ENCODE data around the gene SHLD2.
"Not testable (repeated sequence)": the region's sequence is repeated elsewhere in the genome, so short reads cannot be mapped to it uniquely, and the experiment has no call there.

The SHLD2 gene

GRCh38 chr10:87149020-87149609, 54.1 kb downstream of the SHLD2 start:
- DNase-seq = not testable (repeated sequence)

- not testable (repeated sequence) for DNase-seq
These were observed 56.5 kb downstream of the SHLD2 start for GRCh38 chr10:87151516-87151915.

DNA sequence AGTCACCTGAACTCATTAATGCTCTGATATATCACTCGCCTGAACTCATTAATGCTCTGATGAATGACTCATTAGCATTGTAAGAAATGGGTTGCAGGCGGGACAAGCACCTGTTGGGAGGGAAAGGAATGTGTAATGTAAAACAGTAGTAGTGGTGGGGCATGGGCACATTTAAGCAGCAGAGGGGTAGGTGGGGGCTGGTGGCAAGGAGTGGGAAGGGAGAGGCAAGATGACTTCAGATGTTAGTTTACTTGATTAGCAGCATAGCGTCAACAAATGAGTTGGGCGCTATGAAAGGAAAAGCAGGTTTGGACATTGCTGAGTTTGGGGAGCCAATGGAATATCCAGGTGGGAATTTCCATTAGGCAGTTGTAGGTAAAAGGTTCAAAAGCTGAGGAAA, 61.8 kb downstream of the SHLD2 start:
- DNase-seq = not testable (repeated sequence)

GRCh38 chr10:87157821-87158220, 62.8 kb downstream of the SHLD2 start:
- DNase-seq = not testable (repeated sequence)

GRCh38 chr10:87162703-87163293, 67.8 kb downstream of the SHLD2 start:
- not testable (repeated sequence) for DNase-seq

GRCh38 chr10:87163414-87163813, 68.4 kb downstream of the SHLD2 start:
- not testable (repeated sequence) for DNase-seq

DNA sequence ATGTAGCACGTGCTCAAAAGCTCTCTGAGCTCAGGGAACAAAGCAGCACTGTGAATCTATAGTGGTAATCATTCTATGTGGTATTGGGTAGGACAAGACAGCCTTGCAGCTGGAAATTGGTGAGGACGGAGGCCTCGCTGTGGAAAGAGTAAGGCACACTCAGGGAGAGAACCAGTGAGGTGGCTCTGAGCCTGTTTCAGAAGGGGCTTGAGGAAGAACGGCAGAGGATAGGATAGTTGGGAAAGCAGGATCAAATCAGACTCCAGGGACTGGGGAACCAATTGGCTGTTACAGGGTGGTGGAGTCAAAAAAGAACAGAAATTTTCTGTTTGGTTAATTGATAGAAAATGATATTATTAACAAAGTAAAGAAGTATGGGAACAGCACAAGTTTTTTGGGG, 74.9 kb downstream of the SHLD2 start:
- not testable (repeated sequence) for DNase-seq

- not testable (repeated sequence) for DNase-seq
These were observed 75.7 kb downstream of the SHLD2 start for GRCh38 chr10:87170705-87171104.

DNA sequence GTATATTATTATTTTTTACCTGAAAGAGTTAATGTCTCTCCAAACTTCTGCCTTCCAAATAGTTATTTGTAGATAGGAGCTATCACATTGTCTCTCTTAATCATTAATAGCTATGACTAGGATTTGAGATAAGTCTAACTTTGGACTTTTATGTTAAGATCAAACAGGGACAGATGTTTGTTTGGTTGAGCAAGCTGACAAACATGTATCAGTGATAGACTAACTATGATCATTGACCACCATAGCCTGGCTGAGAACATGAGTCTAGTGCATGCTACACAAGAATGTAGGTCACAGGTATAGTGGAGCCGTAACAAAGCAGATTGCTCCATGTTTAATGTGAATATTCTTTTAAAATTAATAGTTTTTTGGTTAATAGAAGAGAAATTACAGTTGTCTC, 76.7 kb downstream of the SHLD2 start:
- not testable (repeated sequence) for DNase-seq

DNA sequence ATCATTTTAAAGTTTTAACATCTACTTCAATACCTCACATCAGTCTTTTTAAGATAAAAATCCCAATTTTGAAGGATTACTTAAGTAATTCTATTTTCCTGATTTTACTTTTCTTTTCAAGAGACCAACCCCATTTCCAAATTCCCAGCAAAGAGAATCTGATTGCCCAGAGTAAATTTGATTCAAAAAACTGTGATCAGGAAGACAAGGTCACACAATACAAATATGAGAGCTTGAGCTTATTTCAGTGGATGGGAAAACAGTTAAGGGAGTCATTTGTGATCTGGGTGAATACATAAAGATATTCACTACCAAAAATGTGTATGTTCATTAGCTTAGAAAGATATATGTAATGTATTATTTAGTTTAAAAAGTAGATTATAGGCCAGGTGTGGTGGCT, 77.2 kb downstream of the SHLD2 start:
- not testable (repeated sequence) for DNase-seq

GRCh38 chr10:87177587-87177986, 82.6 kb downstream of the SHLD2 start:
- not testable (repeated sequence) for DNase-seq

GRCh38 chr10:87184421-87184820, 89.4 kb downstream of the SHLD2 start:
- not testable (repeated sequence) for DNase-seq

DNA sequence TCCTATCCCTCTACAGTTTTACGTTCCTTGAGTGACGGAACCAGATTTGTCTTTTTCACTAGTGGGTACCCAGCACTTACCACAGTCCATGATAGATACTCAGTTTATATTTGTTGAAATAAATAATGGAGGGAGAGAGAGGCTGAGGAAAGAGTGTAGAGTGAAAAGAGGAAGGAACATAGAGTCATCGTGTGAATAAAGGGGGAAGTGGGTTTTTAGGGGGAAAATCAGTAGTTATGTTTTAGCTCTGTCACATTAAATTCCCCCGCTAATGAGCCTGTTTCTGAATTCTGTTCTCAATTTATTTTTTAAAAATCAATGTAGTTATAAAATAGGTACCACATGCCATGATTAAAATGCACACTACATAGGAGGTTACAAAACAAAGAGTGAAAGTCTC, 91.0 kb downstream of the SHLD2 start:
- DNase-seq = not testable (repeated sequence)

GRCh38 chr10:87187573-87187972, 92.6 kb downstream of the SHLD2 start:
- DNase-seq = not testable (repeated sequence)

DNA sequence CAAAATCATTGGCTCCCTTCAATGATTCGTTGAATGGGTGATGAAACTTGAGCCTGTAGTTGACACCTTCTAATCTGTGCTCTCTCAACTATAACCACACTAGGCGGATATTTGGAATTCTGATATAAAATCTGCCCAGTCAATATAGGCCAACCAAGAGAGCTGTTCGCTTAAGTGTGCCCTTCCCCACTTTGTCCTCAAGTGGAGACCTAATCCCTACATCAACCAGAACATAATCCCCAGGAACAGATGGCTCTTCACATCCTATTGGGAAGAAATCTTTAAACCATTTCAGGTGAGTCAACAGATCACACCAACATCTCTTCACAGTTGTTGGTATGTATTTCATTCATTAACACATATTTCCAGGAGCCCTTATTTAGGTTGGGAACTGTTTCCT, 96.8 kb downstream of the SHLD2 start:
- DNase-seq = not testable (repeated sequence)

DNA sequence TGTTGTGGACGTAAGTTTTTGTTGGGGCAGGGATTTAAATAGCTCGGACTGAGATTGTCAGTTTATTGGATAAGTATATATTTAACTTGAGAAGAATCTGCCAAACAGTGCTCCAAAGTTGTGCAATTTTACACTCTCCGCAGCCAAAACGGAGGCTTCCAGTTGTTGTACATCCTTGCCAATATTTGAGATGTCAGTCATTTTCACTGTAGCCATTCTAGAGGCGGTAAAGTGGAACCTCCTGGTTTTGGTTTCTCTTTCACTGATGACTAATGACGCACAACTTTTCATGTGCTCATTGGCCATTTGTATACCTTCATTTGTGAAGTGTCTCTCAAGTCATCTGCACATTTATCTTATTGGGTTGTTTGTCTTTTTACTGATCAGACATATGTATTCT, 105.9 kb downstream of the SHLD2 start:
- not testable (repeated sequence) for DNase-seq

DNA sequence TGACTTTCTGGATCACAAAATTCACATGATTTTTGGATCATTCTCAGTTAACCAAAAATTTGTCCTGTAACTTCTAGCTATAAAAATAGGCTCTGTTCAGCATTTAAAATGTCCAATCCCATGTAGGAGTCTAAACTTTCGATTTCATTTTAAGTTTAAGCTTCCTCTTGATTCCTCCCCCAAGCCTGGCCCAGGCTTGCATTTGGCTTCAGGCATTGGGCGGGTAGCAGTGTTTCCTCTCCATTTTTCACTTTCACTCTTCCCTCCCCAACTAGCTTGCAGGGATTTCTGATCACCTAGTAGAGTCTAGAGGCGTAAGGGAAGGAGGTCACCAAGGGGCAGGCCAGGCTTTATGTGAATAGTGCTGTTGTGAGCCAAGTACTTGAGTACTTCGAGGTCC, 109.8 kb downstream of the SHLD2 start:
- DNase-seq = not testable (repeated sequence)

DNA sequence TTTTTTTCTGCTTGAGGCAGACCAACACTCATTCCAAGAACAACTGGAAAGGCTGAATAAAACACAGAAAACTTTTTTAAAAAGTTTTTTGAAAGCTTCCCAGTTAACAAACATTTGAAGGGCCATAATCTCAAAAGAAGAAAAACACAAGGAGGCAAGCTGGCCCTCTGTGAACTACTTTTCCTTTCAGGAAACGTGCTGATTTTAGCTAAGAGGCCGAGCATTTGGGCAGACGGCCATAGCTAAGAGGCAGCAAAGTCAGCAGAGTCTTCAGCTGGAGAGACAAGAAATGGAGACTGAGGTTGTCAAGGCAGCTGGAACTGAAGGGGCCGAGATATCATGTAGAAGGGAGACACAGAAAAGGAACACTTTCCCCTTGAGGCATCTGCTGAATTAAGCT, 111.9 kb downstream of the SHLD2 start:
- not testable (repeated sequence) for DNase-seq

GRCh38 chr10:87210309-87210708, 115.3 kb downstream of the SHLD2 start:
- DNase-seq = not testable (repeated sequence)

GRCh38 chr10:87211848-87212247, 116.8 kb downstream of the SHLD2 start:
- DNase-seq = not testable (repeated sequence)

DNA sequence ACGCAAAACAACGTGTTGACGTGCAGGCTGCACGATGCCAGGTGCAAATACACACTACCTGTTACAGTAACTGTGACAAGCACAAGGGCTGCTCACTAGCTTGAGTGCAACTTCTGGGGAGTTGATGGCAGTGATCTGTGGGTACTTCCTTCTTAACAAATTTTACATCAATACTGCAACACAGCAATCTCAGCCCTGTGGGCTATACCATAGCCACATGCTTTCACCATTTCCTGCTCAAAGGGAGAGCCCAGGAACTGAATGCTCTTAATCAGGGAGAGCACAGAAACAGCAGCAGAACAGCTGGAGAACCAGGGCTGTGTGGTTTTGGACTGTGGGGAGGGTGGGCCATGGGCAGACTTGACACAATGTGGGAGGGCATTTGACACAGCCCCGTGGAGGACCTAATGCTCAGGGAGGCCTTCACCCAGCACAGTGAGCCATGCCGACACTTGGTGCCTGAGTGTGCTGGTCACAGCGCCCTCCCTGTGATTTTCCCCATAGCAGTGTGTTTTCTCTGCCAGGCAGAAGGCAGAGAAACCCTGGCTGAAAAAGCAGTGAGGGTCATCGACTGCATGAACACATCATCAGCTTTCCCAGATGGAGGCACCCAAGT, 118.3 kb downstream of the SHLD2 start:
- not testable (repeated sequence) for DNase-seq

DNA sequence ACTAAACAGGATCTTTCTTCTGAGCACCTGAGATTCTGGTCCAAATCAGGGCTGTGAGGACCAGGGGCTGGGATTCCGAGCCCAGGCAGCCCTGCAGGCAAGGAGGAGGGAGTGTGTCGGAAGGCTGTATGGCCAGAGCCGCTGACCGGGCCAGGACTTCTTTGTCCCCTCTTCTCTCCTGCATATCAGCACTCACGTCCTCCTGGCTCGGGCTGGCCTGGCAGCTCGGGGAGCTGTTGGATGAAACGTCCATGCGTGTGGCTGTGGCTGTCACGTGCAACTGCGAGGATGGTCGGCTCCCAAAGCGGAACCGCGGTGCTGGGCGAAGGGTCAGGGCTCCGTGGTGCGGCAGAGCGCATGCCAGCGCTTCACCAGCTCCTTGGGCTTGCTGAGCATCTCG, 118.8 kb downstream of the SHLD2 start:
- DNase-seq = not testable (repeated sequence)

DNA sequence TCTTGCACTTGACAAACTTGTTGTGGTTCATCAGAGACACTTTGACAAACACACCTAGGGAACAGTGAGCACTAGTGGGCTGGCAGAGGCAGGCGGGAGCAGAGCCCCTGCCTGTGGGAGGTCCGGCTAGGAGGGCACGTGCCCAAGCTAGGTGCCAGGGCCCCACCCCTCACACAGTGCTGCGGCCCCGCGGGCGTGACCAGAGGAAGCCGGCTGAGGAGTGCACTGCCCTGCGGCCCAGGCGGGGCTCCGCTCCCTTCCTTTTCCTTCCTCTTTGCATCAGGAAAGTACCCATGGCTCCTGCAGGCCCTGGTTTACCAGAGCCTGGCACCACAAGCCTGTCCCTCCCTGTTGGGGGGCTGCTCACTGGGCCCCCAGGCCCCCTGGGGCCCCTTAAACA, 121.1 kb downstream of the SHLD2 start:
- DNase-seq = not testable (repeated sequence)

- not testable (repeated sequence) for DNase-seq
These were observed 124.4 kb downstream of the SHLD2 start for GRCh38 chr10:87219370-87219769.

Data from bone marrow (tissue), 2 donors.